ENCODE data around the gene ZNF618.

Gene ZNF618

GRCh38 chr9:114078021-114078780 is 202.1 kb downstream of the ZNF618 start, which contains the start of gene AMBP:
AMBP (minus strand) TSS chr9:114078300; CDS start chr9:114078209, 91 bp downstream.
- H3K4me3 ChIP-seq (ENCODE audit: low read depth, low read length): no peak within 1 kb of the TSS
- TF ChIP-seq CTCF (IDR thresholded peaks at IDR 0.05; ENCODE audit: insufficient read depth, low read length, missing control alignments): no peak
- DNase-seq (ENCODE audit: low read depth, low spot score): no peak
- CTCF ChIA-PET: interaction anchor here (1.2 to 2.4 kb wide), 8 partner anchors 9 to 341 kb away, joined by 4 to 10 read pairs (median 6); no protein-coding TSS in a partner anchor
- POLR2A ChIA-PET: no interaction called here

- ChIA-PET CTCF (interaction anchor here (1.2 to 2.4 kb wide), 8 partner anchors 8 to 341 kb away, joined by 4 to 10 read pairs (median 4); no protein-coding TSS in a partner anchor), POLR2A (no interaction called here)
- no peak for TF ChIP-seq CTCF (IDR thresholded peaks at IDR 0.05; ENCODE audit: insufficient read depth, low read length, missing control alignments)
- H3K4me3 ChIP-seq (ENCODE audit: low read depth, low read length): no peak overlapping the region
- DNase-seq (ENCODE audit: low read depth, low spot score): no peak
These were observed 202.7 kb downstream of the ZNF618 start for GRCh38 chr9:114078781-114079156.

- CTCF ChIA-PET: interaction anchor here (0.6 to 2.4 kb wide), 9 partner anchors 10 to 343 kb away, joined by 3 to 10 read pairs (median 4); no protein-coding TSS in a partner anchor
- DNase-seq (ENCODE audit: low read depth, low spot score): no peak
- no peak for TF ChIP-seq CTCF (IDR thresholded peaks at IDR 0.05; ENCODE audit: insufficient read depth, low read length, missing control alignments)
- no peak overlapping the region for H3K4me3 ChIP-seq (ENCODE audit: low read depth, low read length)
- POLR2A ChIA-PET: no interaction called here
These were observed 204.2 kb downstream of the ZNF618 start for GRCh38 chr9:114080195-114080772.

- no peak for DNase-seq (ENCODE audit: low read depth, low spot score)
- ChIA-PET POLR2A (no interaction called here), CTCF (interaction anchor here (0.6 to 5.4 kb wide), 14 partner anchors 9 to 297 kb away, joined by 3 to 176 read pairs (median 8); partner anchors contain the start of genes COL27A1 and KIF12)
- no peak for TF ChIP-seq CTCF (IDR thresholded peaks at IDR 0.05; ENCODE audit: insufficient read depth, low read length, missing control alignments)
- no peak overlapping the region for H3K4me3 ChIP-seq (ENCODE audit: low read depth, low read length)
These were observed 204.8 kb downstream of the ZNF618 start for GRCh38 chr9:114080773-114081440.

- no peak for DNase-seq (ENCODE audit: low read depth, low spot score)
- ChIA-PET CTCF (interaction anchor here (0.6 to 5.4 kb wide), 29 partner anchors 12 to 399 kb away, joined by 3 to 176 read pairs (median 7); partner anchors contain the start of genes COL27A1 and KIF12), POLR2A (no interaction called here)
- TF ChIP-seq CTCF (IDR thresholded peaks at IDR 0.05; ENCODE audit: insufficient read depth, low read length, missing control alignments): no peak
- H3K4me3 ChIP-seq (ENCODE audit: low read depth, low read length): no peak overlapping the region
These were observed 205.4 kb downstream of the ZNF618 start for GRCh38 chr9:114081441-114082016.
